GM23338 (cell line): ENCODE measurements around the gene USP5. TPM values are rescaled to one million over a fixed set of nuclear protein-coding genes. Genes with fewer than 3 reads are reported as not detected.
A peak's percentile ranks its signal among the peaks of the same experiment; 100 is the strongest.

ENCODE experiments used
- ATAC-seq: fragments of 200-7000 bp; cut with Tn5 transposase; 3 replicates; pipeline ENCODE4 v1.9.1; 2020
- DNase-seq: peaks from one replicate; pipeline ENCODE4 v3.0.0-alpha.2; 2015; ENCODE audit warnings: low spot score
- H2AFZ ChIP-seq: fragments of 200-600 bp; sonication (generic); 2 replicates; pipeline ENCODE4 v1.8.0; 2016; ENCODE audit warnings: antibody characterized with exemption, mild to moderate bottlenecking, moderate library complexity
- H3F3A ChIP-seq: fragments of 200-600 bp; sonication (generic); replicated peaks from 2 replicates; pipeline ENCODE4 v1.8.0; 2017; ENCODE audit warnings: antibody characterized with exemption, mixed run types, low read depth
- H3K27ac ChIP-seq: fragments of 200-600 bp; sonication (generic); 2 replicates; pipeline ENCODE4 v1.6.1; 2016; ENCODE audit warnings: low read depth
- H3K27me3 ChIP-seq: fragments of 200-600 bp; sonication (generic); 2 replicates; pipeline ENCODE4 v1.8.0; 2016; ENCODE audit warnings: mild to moderate bottlenecking, mixed run types, moderate library complexity; ENCODE audit not compliant: insufficient read depth
- H3K36me3 ChIP-seq: fragments of 200-600 bp; sonication (generic); 2 replicates; pipeline ENCODE4 v1.8.0; 2016; ENCODE audit warnings: mild to moderate bottlenecking; ENCODE audit not compliant: insufficient read depth
- H3K4me1 ChIP-seq: fragments of 200-600 bp; sonication (generic); 2 replicates; pipeline ENCODE4 v1.8.0; 2016; ENCODE audit warnings: mild to moderate bottlenecking, moderate library complexity; ENCODE audit not compliant: insufficient read depth
- H3K4me2 ChIP-seq: fragments of 200-600 bp; sonication (generic); 2 replicates; pipeline ENCODE4 v1.7.1; 2017; ENCODE audit warnings: mixed run types
- H3K4me3 ChIP-seq: fragments of 200-600 bp; sonication (generic); 2 replicates; pipeline ENCODE4 v1.6.1; 2016; ENCODE audit warnings: mixed run types
- H3K79me2 ChIP-seq: fragments of 200-600 bp; sonication (generic); replicated peaks from 2 replicates; pipeline ENCODE4 v1.8.0; 2017; ENCODE audit warnings: mild to moderate bottlenecking; ENCODE audit not compliant: insufficient read depth
- H3K9me2 ChIP-seq: fragments of 200-600 bp; sonication (generic); 2 replicates; pipeline ENCODE4 v1.8.0; 2017; ENCODE audit not compliant: insufficient read depth
- H4K20me1 ChIP-seq: fragments of 200-600 bp; sonication (generic); replicated peaks from 2 replicates; pipeline ENCODE4 v1.8.0; 2017; ENCODE audit warnings: mild to moderate bottlenecking; ENCODE audit not compliant: insufficient read depth
- H3K27ac Mint-ChIP-seq: 2 replicates; pipeline ENCODE4 v1.8.0; 2020; ENCODE audit warnings: inconsistent platforms, mild to moderate bottlenecking, moderate library complexity, mixed read lengths
- H3K27me3 Mint-ChIP-seq: 3 replicates; pipeline ENCODE4 v1.8.0; 2022; ENCODE audit warnings: low read depth, mild to moderate bottlenecking, moderate library complexity, mixed read lengths, inconsistent platforms; ENCODE audit not compliant: insufficient read depth, poor library complexity
- H3K36me3 Mint-ChIP-seq: 3 replicates; pipeline ENCODE4 v1.8.0; 2021; ENCODE audit warnings: low read depth, mild to moderate bottlenecking, inconsistent platforms, moderate library complexity, mixed read lengths
- H3K4me1 Mint-ChIP-seq: 3 replicates; pipeline ENCODE4 v1.8.0; 2020; ENCODE audit warnings: mild to moderate bottlenecking, inconsistent platforms, mixed read lengths
- H3K4me3 Mint-ChIP-seq: 3 replicates; pipeline ENCODE4 v1.8.0; 2021; ENCODE audit warnings: moderate library complexity, mild to moderate bottlenecking, inconsistent platforms, mixed read lengths
- H3K9me3 Mint-ChIP-seq: 3 replicates; pipeline ENCODE4 v1.8.0; 2020; ENCODE audit warnings: moderate library complexity, mild to moderate bottlenecking, inconsistent platforms, mixed read lengths
- CREB1 ChIP-seq: fragments of 250-450 bp; sonication (Bioruptor Pico); IDR thresholded peaks from 2 replicates; pipeline ENCODE4 v1.5.0; 2020; ENCODE audit warnings: low read depth, mild to moderate bottlenecking, moderate library complexity
- CTCF ChIP-seq, 2 experiments: fragments of 200-600 bp in 1 of 2; sonication (generic) in 1 of 2; conservative IDR thresholded peaks; 2 replicates each; pipeline versions ENCODE4 v1.5.1 to v1.6.1; 2016 to 2017; ENCODE audit warnings: antibody characterized with exemption in 2 of 2, low read depth in 2 of 2, mild to moderate bottlenecking in 2 of 2, moderate library complexity in 1 of 2
- ETS1 ChIP-seq: IDR thresholded peaks from 2 replicates; pipeline ENCODE4 v1.6.1; 2016; ENCODE audit warnings: antibody characterized with exemption
- EZH2 ChIP-seq: fragments of 200-600 bp; sonication (generic); IDR thresholded peaks from one replicate; pipeline ENCODE4 v1.8.0; 2017; ENCODE audit warnings: antibody characterized with exemption, mild to moderate bottlenecking, low read depth; ENCODE audit not compliant: unreplicated experiment
- EZH2phosphoT487 ChIP-seq: fragments of 200-600 bp; sonication (generic); IDR thresholded peaks from one replicate; pipeline ENCODE4 v1.8.1; 2018; ENCODE audit warnings: antibody characterized with exemption; ENCODE audit not compliant: unreplicated experiment
- JUNB ChIP-seq: IDR thresholded peaks from one replicate; pipeline ENCODE4 v1.6.1; 2016; ENCODE audit warnings: antibody characterized with exemption; ENCODE audit not compliant: unreplicated experiment
- NANOG ChIP-seq: IDR thresholded peaks from 2 replicates; pipeline ENCODE4 v1.6.1; 2016; ENCODE audit warnings: antibody characterized with exemption, borderline replicate concordance
- POLR2AphosphoS5 ChIP-seq: IDR thresholded peaks from 2 replicates; pipeline ENCODE4 v1.6.1; 2016; ENCODE audit warnings: antibody characterized with exemption, low read depth
- REST ChIP-seq: IDR thresholded peaks from one replicate; pipeline ENCODE4 v1.6.1; 2018; ENCODE audit warnings: antibody characterized with exemption; ENCODE audit not compliant: unreplicated experiment
- STAT1 ChIP-seq: IDR thresholded peaks from one replicate; pipeline ENCODE4 v1.6.1; 2016; ENCODE audit warnings: antibody characterized with exemption; ENCODE audit not compliant: unreplicated experiment
- ZNF114 ChIP-seq: fragments of 250-450 bp; sonication (Bioruptor Pico); IDR thresholded peaks from 2 replicates; pipeline ENCODE4 v1.5.0; 2020; ENCODE audit warnings: mild to moderate bottlenecking, moderate library complexity
- ZNF331 ChIP-seq: fragments of 250-450 bp; sonication (Bioruptor Pico); IDR thresholded peaks from 2 replicates; pipeline ENCODE4 v1.5.0; 2020; ENCODE audit warnings: low read depth, mild to moderate bottlenecking, moderate library complexity
- ZNF462 ChIP-seq: fragments of 250-450 bp; sonication (Bioruptor Pico); IDR thresholded peaks from 2 replicates; pipeline ENCODE4 v1.5.0; 2020; ENCODE audit warnings: mild to moderate bottlenecking, moderate library complexity
- polyA plus RNA-seq: library from polyadenylated mRNA; unstranded; fragments of >200 nt; fragmentation: Nextera tagmentation; extraction: Ambion mirVana; gene quantifications from 2 replicates; pipeline ENCODE4 v1.2.1, GENCODE V29; 2016
- total RNA-seq: library from RNA; depleted of rRNA; stranded (reverse); fragments of >200 nt; shearing (Covaris generic); gene quantifications from 2 replicates; pipeline ENCODE4 v1.2.3, GENCODE V29; 2014

The USP5 gene
- total and polyA plus RNA-seq, 2 experiments from 2014 or later, result 35.1 to 109 TPM

- no peak for ATAC-seq
- Mint-ChIP-seq H3K4me3 (peak overlapping the region; percentile 81), H3K36me3 (peaks cover 7% of the 10 kb centered on the region; the same call in 2 of the 3 replicates), H3K9me3 (no peaks in the 10 kb centered on the region), H3K4me1 (peaks cover 77% of the 10 kb centered on the region), H3K27me3 (peaks cover 39% of the 10 kb centered on the region), H3K27ac (no peak overlapping the region)
- no peak overlapping the region for H3K27ac ChIP-seq
- peaks cover 59% of the 10 kb centered on the region for H3K4me1 ChIP-seq
- peaks cover 21% of the 10 kb centered on the region for H3F3A ChIP-seq
- H3K4me2 ChIP-seq, result peak overlapping the region; percentile 94
- no peak for DNase-seq
- no peaks in the 10 kb centered on the region for H3K36me3 ChIP-seq
- H3K9me2 ChIP-seq, result no peaks in the 10 kb centered on the region
- no peak overlapping the region for H2AFZ ChIP-seq
- H3K4me3 ChIP-seq, result peak overlapping the region; percentile 76
- no peaks in the 10 kb centered on the region for H4K20me1 ChIP-seq
- peaks cover 57% of the 10 kb centered on the region for H3K27me3 ChIP-seq
- no peaks in the 10 kb centered on the region for H3K79me2 ChIP-seq
- TF ChIP-seq EZH2phosphoT487, result no peak
- TF ChIP-seq CTCF (conservative IDR thresholded peaks at IDR 0.05; ENCODE audit: low read depth in 2 of 2), result no peak
- TF ChIP-seq EZH2, result no peak
- TF ChIP-seq CREB1 (CRISPR knock-in tag), result no peak
- TF ChIP-seq POLR2AphosphoS5, result no peak
- TF ChIP-seq ZNF462, result no peak
- TF ChIP-seq ZNF331 (CRISPR knock-in tag), result no peak
- no peak for TF ChIP-seq JUNB
- TF ChIP-seq NANOG, result no peak
- no peak for TF ChIP-seq STAT1
- no peak for TF ChIP-seq ETS1
- TF ChIP-seq ZNF114 (CRISPR knock-in tag), result no peak
- no peak for TF ChIP-seq REST
These were observed 29.4 kb upstream of the USP5 start for GRCh38 chr12:6822426-6823135.
